Epithelial cell of proximal tubule (primary cell): ENCODE results near the gene GPS2. TPM values are rescaled to one million over a fixed set of nuclear protein-coding genes. Genes with fewer than 3 reads are reported as not detected.

ENCODE experiments used
- DNase-seq: peaks from one replicate; pipeline ENCODE4 v3.0.0-alpha.2; 2011; ENCODE audit warnings: low read depth
- H3K4me3 ChIP-seq: 2 replicates; pipeline ENCODE4 v1.5.1; 2011; ENCODE audit warnings: low read depth, mild to moderate bottlenecking, low read length
- total RNA-seq: library from RNA; depleted of rRNA; stranded (reverse); fragments of >200 nt; gene quantifications from 2 replicates; pipeline ENCODE4 v1.2.3, GENCODE V29; 2015
- TF ChIP-seq, protein P1 (sequence below): conservative IDR thresholded peaks from 2 replicates; pipeline ENCODE4 v1.5.1; 2012; ENCODE audit warnings: low read depth, mild to moderate bottlenecking, low read length

Gene GPS2
- total RNA-seq, 1 donor from 2014 or later, result 104 TPM

DNA sequence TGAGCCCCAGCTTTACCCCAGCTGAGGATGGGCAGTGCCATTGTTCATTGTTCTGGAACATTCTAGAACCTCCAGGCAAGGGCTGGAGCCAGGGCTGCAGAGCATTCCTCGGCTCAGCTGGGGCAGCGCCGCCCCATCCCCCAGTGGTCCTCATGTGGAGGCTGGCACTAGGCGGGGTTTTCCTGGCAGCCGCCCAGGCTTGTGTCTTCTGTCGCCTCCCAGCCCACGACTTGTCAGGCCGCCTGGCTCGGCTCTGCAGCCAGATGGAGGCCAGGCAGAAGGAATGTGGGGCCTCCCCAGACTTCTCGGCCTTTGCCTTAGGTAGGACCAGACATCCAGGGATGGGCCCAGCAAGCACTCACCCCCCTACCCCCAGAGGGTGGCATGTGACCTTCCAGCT is 39.9 kb upstream of the GPS2 start, which contains the start of gene TMEM95:
TSS of gene TMEM95 (plus strand) at position 104 of the 400 bp plus-strand sequence. CDS start at position 153, 49 bp downstream.
- TF ChIP-seq, protein P1, sequence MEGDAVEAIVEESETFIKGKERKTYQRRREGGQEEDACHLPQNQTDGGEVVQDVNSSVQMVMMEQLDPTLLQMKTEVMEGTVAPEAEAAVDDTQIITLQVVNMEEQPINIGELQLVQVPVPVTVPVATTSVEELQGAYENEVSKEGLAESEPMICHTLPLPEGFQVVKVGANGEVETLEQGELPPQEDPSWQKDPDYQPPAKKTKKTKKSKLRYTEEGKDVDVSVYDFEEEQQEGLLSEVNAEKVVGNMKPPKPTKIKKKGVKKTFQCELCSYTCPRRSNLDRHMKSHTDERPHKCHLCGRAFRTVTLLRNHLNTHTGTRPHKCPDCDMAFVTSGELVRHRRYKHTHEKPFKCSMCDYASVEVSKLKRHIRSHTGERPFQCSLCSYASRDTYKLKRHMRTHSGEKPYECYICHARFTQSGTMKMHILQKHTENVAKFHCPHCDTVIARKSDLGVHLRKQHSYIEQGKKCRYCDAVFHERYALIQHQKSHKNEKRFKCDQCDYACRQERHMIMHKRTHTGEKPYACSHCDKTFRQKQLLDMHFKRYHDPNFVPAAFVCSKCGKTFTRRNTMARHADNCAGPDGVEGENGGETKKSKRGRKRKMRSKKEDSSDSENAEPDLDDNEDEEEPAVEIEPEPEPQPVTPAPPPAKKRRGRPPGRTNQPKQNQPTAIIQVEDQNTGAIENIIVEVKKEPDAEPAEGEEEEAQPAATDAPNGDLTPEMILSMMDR, result no peak
- DNase-seq, result no peak
- H3K4me3 ChIP-seq, result no peak within 1 kb of the TSS

DNA sequence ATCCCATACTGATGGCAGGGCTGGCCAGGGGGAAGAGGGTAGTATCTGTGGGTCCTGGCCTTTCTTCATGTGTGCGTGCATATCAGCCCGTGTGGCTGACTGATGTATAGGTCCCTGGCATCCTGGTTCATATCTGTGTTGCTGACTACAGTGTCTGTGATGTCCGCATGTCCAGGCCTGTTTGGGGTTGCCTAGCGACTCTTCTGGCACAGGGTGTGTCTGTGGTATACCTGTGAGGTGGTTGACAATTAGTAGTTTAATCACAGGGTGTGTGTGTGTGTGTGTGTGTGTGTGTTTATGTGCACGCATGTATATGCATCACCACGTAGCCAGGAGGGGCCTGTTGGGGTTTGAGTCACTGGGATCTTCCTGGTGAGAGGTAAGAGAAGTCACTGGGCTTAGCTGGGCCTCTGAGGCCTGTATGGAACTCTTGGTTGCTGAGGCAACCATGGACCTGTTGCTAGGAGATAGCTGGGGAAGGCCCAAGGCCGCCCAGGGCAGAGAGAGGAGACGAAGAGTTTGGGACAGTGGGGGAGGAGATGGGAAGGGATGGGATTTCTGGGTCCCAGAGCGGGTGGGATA is 39.2 kb upstream of the GPS2 start:
- no peak for DNase-seq
- no peak overlapping the region for H3K4me3 ChIP-seq
- TF ChIP-seq, protein P1, result no peak

DNA sequence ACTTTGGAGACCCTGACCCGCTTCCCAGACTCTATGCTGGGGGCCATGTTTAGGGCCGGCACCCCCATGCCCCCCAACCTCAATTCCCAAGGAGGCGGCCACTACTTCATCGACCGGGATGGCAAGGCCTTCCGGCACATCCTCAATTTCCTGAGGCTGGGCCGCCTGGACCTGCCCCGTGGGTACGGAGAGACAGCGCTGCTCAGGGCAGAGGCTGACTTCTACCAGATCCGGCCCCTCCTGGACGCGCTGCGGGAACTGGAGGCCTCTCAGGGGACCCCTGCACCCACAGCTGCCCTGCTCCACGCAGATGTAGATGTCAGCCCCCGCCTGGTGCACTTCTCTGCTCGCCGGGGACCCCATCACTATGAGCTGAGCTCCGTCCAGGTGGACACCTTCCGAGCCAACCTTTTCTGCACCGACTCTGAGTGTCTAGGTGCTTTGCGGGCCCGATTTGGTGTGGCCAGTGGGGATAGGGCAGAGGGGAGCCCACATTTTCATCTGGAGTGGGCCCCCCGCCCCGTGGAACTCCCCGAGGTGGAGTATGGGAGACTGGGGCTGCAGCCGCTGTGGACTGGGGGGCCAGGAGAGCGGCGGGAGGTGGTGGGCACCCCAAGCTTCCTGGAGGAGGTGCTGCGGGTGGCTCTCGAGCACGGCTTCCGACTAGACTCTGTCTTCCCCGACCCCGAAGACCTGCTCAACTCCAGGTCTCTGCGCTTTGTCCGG is 37.9 kb upstream of the GPS2 start:
- TF ChIP-seq, protein P1, result no peak
- H3K4me3 ChIP-seq, result peak overlapping the region; percentile 80

DNA sequence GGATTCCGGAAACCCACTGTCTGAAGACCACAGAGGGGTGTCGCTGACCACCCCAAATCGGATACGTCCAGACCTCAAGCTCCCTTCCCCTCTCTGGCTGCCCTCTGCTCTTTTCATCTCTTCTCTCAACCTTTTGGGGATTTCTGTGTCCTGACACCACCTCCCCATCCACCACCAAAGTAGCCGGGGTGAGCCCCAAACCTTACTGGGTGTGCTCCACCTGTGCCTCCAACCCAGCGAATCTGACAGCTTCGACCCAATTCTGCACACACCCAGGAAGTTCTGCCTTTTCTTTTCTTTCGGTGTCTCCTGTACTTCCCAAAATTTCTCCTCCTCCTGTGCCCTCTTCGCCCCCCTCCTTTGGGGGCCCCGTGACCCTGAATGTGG is 37.3 kb upstream of the GPS2 start:
- TF ChIP-seq, protein P1, result peak; percentile 56
- peak overlapping the region; percentile 80 for H3K4me3 ChIP-seq
- DNase-seq, result no peak

More for the DNA sequence above, 37.9 kb upstream of the GPS2 start:
- DNase-seq, result no peak

DNA sequence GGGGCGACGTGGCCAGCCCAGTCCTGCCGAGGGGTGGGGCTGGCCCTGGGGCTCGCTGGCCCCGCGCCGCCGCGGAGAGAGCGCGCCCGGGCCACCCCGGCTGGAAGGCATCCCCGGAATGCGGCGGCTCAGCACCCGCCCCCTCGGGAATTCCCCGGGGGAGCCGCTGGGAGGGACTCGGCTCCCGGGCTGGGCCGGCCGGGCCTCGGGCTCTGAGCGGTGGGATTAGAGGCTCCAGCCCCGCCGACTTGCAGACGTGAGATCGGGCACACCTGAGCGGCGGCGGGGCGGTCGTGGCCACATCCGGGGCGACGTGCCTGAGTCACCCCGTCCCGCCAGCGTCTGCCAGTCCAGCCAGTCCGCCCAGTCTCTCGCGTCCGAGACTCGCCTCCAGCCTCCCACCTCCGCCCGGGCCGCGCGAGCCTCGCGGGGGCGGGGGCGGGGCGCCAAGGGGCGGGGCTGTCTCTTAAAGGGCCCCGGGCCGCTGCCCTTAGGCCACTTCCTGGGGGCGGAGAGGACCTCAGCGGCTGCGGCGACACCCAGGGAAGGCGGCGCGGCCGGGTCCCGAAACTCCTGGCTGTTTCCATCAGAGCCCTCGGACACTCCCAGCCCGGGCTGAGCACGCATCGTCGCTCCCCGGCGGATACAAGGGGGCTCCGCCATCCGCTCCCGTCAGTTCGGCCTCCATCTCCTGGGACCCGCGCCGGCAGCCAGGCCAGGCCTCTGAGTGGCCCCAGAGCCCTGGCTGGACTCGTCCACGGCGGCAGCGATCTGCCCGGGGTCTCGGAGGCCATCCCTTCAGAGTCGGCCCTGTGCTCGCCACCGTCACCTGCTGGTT is 36.7 kb upstream of the GPS2 start, which contains the start of gene KCTD11:
TSS of gene KCTD11 (plus strand) at position 498 of the 838 bp plus-strand sequence.
- H3K4me3 ChIP-seq, result peak within 1 kb of the TSS; percentile 80
- DNase-seq, result no peak
- TF ChIP-seq, protein P1, result no peak

DNA sequence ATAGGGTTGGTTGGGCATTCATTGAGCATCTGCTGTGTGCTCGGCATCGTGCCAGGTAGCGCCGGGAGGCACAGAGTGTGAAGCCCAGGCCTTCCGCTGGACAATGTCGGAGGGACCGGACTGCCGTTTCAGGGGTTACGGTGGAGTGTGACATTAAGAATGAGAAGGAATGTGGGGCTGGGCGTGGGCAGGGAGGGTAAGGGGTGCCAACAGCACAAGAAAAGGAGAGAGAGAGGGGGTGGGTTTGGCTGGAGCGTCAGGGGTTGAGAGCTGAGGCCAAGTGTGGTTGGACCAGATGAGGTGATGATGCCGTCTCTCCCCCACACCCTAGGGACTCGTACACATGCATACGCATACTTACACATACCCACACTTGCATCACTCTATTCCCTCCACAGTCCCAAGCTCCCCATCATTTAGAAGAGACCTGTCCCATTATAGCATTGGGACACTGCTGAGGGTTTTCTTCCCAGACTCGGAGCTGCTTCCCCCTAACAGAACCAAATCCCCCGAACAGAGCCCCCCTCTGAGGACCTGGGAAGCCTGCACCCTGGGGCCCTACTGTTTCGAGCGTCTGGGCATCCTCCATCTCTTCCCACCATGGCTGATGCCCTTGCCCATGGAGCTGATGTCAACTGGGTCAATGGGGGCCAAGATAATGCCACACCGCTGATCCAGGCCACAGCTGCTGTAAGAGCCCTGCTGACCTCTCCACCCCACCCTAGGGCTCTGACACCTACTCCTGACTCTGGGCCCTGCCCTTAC is 33.5 kb upstream of the GPS2 start:
- TF ChIP-seq, protein P1, result no peak
- H3K4me3 ChIP-seq, result no peak overlapping the region
- DNase-seq, result no peak
